ENCODE data around the gene PTCD1.

The PTCD1 gene

DNA sequence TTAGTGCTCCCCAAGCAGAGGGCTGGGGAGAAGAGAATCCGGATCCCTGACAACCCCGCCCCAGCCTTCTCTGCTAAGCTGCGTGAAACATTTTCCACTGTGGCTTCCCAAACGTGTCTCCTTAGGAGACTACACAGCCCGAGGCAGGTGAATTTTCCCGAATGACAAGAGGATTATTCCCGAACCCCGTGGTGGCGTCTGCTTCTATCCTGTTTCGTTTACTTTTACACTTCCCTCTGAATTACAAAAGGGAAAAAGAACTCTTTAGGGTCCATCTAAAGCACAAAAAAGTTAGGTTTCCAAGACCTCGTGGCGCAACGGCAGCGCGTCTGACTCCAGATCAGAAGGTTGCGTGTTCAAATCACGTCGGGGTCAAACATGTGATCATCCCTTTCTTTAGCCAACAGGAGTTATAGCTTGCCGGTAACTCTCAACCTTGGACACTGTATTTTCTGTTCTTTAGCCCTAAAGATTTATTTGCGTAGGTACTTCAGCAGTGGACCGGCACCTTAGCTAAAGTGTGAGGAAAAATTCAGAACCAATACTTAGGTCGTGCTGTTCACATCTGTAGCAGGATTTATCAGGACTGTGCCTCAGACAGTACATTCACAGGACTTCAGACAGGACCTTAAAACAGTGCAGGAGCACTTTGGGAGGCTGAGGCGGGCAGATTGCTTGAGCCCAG lies 30.9 kb upstream of the PTCD1 start:
- in situ Hi-C loops (cut with MboI; ENCODE audit: low sequenced_read_pairs, unreplicated experiment) = no loop called here
- TF ChIP-seq, protein P1, sequence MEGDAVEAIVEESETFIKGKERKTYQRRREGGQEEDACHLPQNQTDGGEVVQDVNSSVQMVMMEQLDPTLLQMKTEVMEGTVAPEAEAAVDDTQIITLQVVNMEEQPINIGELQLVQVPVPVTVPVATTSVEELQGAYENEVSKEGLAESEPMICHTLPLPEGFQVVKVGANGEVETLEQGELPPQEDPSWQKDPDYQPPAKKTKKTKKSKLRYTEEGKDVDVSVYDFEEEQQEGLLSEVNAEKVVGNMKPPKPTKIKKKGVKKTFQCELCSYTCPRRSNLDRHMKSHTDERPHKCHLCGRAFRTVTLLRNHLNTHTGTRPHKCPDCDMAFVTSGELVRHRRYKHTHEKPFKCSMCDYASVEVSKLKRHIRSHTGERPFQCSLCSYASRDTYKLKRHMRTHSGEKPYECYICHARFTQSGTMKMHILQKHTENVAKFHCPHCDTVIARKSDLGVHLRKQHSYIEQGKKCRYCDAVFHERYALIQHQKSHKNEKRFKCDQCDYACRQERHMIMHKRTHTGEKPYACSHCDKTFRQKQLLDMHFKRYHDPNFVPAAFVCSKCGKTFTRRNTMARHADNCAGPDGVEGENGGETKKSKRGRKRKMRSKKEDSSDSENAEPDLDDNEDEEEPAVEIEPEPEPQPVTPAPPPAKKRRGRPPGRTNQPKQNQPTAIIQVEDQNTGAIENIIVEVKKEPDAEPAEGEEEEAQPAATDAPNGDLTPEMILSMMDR (IDR thresholded peaks at IDR 0.05; ENCODE audit: borderline replicate concordance, control extremely low read depth, extremely low read depth, insufficient read depth, missing control alignments) = no peak

DNA sequence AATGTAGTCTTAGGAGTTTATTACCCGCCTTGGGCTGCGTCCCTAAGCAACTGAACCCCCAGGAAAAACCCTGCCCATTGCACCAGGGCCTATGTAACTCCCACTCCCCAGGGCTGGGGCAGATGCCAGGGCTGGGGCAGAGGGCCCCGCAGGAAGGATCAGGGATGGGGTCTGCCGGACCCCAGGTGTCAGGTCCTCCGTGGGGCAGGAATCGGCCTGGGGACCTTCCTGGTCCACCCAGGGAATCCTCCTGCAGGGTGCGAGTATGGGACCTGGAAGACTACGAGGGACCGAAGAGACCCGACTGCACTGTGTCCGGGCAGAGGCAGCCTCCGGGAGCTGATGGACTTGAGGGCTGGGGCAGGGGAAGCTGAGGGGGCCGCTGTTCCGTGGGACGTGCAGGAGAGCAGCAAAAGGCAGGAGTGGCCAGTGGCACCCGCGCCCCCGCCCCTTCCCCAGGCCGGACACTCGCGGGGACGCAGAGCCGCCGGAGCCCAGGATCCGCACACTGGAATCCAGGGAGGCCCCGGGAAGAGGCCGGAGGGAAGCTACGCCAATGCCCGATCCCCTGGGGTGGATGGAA lies 29.8 kb upstream of the PTCD1 start:
- in situ Hi-C loops (cut with MboI; ENCODE audit: low sequenced_read_pairs, unreplicated experiment) = no loop called here
- TF ChIP-seq, protein P1 (IDR thresholded peaks at IDR 0.05; ENCODE audit: borderline replicate concordance, control extremely low read depth, extremely low read depth, insufficient read depth, missing control alignments) = no peak
- DNase-seq (ENCODE audit: low spot score) = no peak

More for the DNA sequence above, 30.9 kb upstream of the PTCD1 start:
- no peak for DNase-seq (ENCODE audit: low spot score)

DNA sequence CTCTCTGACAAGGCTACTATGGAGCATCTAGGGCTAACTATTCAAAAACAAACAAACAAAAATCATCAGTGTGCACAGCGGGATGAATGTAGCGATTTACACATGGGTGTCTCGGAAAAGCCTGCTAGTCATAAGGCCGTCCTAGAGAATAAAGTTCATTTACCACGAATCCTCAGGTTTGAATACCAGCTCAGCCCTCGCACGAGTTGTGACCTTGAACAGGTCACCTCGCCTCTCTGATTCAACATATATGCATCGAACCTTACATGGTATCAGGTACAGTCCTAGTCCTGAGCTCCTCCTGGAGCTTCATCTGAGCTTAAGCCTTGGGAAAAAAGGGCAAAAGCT lies 26.8 kb upstream of the PTCD1 start:
- no peak for DNase-seq (ENCODE audit: low spot score)
- TF ChIP-seq, protein P1 (IDR thresholded peaks at IDR 0.05; ENCODE audit: borderline replicate concordance, control extremely low read depth, extremely low read depth, insufficient read depth, missing control alignments) = no peak
- in situ Hi-C loops (cut with MboI; ENCODE audit: low sequenced_read_pairs, unreplicated experiment) = no loop called here

DNA sequence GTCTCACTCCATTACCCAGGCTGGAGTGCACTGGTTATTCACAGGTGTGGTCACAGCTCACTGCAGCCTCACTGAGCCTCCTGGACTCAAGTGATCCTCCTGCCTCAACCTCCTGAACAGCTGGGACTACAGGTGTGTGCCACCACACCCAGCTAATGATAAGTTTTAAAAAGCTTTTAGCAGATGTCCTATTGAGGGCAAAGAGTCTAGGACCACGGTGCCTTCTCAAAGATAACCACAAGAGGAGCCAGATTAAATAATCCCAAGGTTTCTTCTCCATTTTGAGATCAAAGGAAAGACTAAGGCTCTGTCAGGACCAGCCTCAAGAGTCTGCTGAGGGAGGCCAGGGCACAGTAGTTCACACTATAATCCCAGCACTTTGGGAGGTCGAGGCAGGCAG lies 22.6 kb upstream of the PTCD1 start:
- TF ChIP-seq, protein P1 (IDR thresholded peaks at IDR 0.05; ENCODE audit: borderline replicate concordance, control extremely low read depth, extremely low read depth, insufficient read depth, missing control alignments) = no peak
- no peak for DNase-seq (ENCODE audit: low spot score)
- in situ Hi-C loops (cut with MboI; ENCODE audit: low sequenced_read_pairs, unreplicated experiment) = no loop called here

DNA sequence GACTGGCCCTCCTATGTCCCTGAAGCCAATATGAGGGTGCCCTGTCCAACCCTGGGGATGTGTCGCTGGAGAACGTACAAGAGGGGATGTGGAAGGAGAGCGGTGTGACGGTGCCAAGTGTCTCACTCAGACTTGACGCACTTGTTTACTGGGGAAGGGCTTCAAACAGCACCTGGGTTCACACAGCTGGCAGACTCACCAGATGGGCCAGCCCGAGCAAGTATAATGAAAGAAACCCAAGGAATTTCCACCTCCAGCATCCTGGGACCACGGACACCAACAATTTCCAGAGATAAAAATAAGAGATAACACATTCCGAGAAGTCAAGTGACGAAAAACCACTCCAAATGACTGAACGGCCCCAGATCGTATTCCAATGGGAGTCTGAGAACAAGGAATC lies 22.1 kb upstream of the PTCD1 start:
- in situ Hi-C loops (cut with MboI; ENCODE audit: low sequenced_read_pairs, unreplicated experiment) = no loop called here
- DNase-seq (ENCODE audit: low spot score) = no peak

DNA sequence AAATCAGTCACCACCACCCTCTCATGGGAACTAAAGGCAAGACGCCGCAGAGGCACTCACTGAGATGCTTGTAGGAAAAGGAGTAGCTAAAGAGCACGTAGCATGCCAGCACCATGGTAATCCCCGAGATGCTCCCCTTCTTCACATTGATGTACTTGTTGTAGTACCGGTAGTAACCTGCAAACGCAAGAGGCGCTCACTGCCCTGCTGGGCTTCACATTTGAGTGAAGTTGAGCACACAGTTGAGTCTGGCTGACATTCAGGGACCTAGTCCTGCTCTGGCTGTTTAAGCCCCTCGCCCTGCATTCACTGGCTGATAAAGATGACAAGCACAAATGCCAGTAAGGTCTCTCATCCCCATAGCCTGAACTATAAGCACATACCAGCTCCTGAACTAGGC lies 20.5 kb upstream of the PTCD1 start:
- TF ChIP-seq, protein P1 (IDR thresholded peaks at IDR 0.05; ENCODE audit: borderline replicate concordance, control extremely low read depth, extremely low read depth, insufficient read depth, missing control alignments) = no peak
- in situ Hi-C loops (cut with MboI; ENCODE audit: low sequenced_read_pairs, unreplicated experiment) = no loop called here
- peak; percentile 39 for DNase-seq (ENCODE audit: low spot score)

More for the DNA sequence above, 22.1 kb upstream of the PTCD1 start:
- TF ChIP-seq, protein P1 (IDR thresholded peaks at IDR 0.05; ENCODE audit: borderline replicate concordance, control extremely low read depth, extremely low read depth, insufficient read depth, missing control alignments) = no peak

All from GM13976 (cell line).